GM13977 (cell line): ENCODE data around the gene TRIM72.

Experiments
- DNase-seq: peaks from one replicate; pipeline ENCODE4 v3.0.0; 2012; ENCODE audit warnings: low spot score
- CTCF ChIP-seq: IDR thresholded peaks from 2 replicates; pipeline ENCODE4 v1.5.1; 2012; ENCODE audit warnings: mild to moderate bottlenecking, control low read depth; ENCODE audit not compliant: insufficient read depth; ENCODE audit errors: extremely low read depth, missing control alignments
- in situ Hi-C: fragments of 300-500 bp; cut with MboI; formaldehyde crosslinking; loops from one replicate; pipeline ENCODE4 v1.12.0; 2022; ENCODE audit warnings: low sequenced_read_pairs, low pct_unique_long_range_greater_than_20kb, mixed read lengths, inconsistent platforms; ENCODE audit not compliant: unreplicated experiment

The TRIM72 gene

GRCh38 chr16:31181102-31181830, 32.7 kb upstream of the TRIM72 start:
- DNase-seq: no peak
- in situ Hi-C loops: no loop called here
- no peak for TF ChIP-seq CTCF

- in situ Hi-C loops: no loop called here
- no peak for TF ChIP-seq CTCF
- no peak for DNase-seq
Measured at GRCh38 chr16:31182391-31182790, 31.5 kb upstream of the TRIM72 start.

GRCh38 chr16:31183432-31184428, 30.2 kb upstream of the TRIM72 start:
- DNase-seq: no peak
- no peak for TF ChIP-seq CTCF
- in situ Hi-C loops: no loop called here

- in situ Hi-C loops: no loop called here
- no peak for DNase-seq
- TF ChIP-seq CTCF: no peak
Measured at GRCh38 chr16:31184888-31185287, 29.0 kb upstream of the TRIM72 start.

GRCh38 chr16:31185339-31185738, 28.6 kb upstream of the TRIM72 start:
- DNase-seq: no peak
- in situ Hi-C loops: no loop called here
- TF ChIP-seq CTCF: no peak

- TF ChIP-seq CTCF: no peak
- in situ Hi-C loops: no loop called here
- no peak for DNase-seq
Measured at GRCh38 chr16:31186176-31186575, 27.7 kb upstream of the TRIM72 start.
